ENCODE measurements around the gene KANSL3.
"Not testable (repeated sequence)": the region's sequence is repeated elsewhere in the genome, so short reads cannot be mapped to it uniquely, and the experiment has no call there.

Gene KANSL3

GRCh38 chr2:96681540-96681939, 43.4 kb upstream of the KANSL3 start:
- TF ChIP-seq CTCF (IDR thresholded peaks at IDR 0.05; ENCODE audit: insufficient read depth, low read depth, low read length, missing control alignments): no peak
- peak; percentile 16 for DNase-seq (ENCODE audit: low read depth)
- no peak overlapping the region for H3K4me3 ChIP-seq (ENCODE audit: low read length)

GRCh38 chr2:96680561-96681141, 42.5 kb upstream of the KANSL3 start:
- H3K4me3 ChIP-seq (ENCODE audit: low read length): no peak overlapping the region
- DNase-seq (ENCODE audit: low read depth): no peak
- no peak for TF ChIP-seq CTCF (IDR thresholded peaks at IDR 0.05; ENCODE audit: insufficient read depth, low read depth, low read length, missing control alignments)

GRCh38 chr2:96679848-96680247, 41.7 kb upstream of the KANSL3 start:
- no peak overlapping the region for H3K4me3 ChIP-seq (ENCODE audit: low read length)
- no peak for TF ChIP-seq CTCF (IDR thresholded peaks at IDR 0.05; ENCODE audit: insufficient read depth, low read depth, low read length, missing control alignments)
- no peak for DNase-seq (ENCODE audit: low read depth)

- DNase-seq (ENCODE audit: low read depth): no peak
- no peak for TF ChIP-seq CTCF (IDR thresholded peaks at IDR 0.05; ENCODE audit: insufficient read depth, low read depth, low read length, missing control alignments)
- H3K4me3 ChIP-seq (ENCODE audit: low read length): no peak overlapping the region
These were observed 31.6 kb upstream of the KANSL3 start for GRCh38 chr2:96669539-96670215.

DNA sequence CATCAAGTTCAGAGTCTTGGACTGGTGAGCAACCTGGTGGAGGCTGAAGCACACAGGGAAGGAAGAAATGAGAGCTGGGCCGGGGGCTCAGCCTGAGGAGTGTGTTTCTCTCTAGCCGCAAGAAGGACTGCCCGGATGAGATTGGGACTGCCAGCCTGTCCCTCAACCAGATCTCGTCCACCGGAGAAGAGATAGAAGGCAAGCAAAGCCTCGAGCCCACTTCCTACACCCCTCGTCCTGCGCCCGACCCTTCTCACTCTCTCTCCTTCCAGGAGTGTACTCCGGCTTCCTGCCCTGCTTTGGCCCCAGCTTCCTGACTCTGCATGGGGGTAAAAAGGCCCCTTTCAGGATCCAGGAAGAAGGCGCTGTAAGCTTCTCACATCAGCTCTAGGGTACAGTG, 30.7 kb upstream of the KANSL3 start:
- TF ChIP-seq CTCF (IDR thresholded peaks at IDR 0.05; ENCODE audit: insufficient read depth, low read depth, low read length, missing control alignments): no peak

DNA sequence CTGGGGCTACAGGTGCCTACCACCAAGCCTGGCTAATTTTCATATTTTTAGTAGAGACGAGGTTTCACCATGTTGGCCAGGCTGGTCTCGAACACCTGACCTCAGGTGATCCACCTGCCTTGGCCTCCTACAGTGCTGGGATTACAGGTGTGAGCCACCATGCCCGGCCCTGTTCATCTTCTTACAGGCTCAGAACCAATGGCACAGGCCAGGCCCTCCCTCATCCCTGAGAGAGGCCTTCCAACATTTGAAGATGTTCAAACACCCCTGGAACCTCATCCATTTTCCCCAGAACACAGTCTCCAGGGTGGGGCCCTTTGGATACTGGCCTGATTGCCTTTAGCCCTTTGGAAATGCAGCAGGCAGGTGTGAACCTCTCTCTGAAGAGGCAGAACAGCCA, 27.6 kb upstream of the KANSL3 start:
- not testable (repeated sequence) for DNase-seq (ENCODE audit: low read depth); H3K4me3 ChIP-seq (ENCODE audit: low read length)

More for the DNA sequence above, 30.7 kb upstream of the KANSL3 start:
- no peak for DNase-seq (ENCODE audit: low read depth)
- no peak overlapping the region for H3K4me3 ChIP-seq (ENCODE audit: low read length)

GRCh38 chr2:96665083-96665569, 27.0 kb upstream of the KANSL3 start:
- peak; percentile 98 for DNase-seq (ENCODE audit: low read depth)
- TF ChIP-seq CTCF (IDR thresholded peaks at IDR 0.05; ENCODE audit: insufficient read depth, low read depth, low read length, missing control alignments): no peak
- no peak overlapping the region for H3K4me3 ChIP-seq (ENCODE audit: low read length)

Data from epithelial cell of esophagus (primary cell).